ENCODE results near the gene BRSK2.

The BRSK2 gene

DNA sequence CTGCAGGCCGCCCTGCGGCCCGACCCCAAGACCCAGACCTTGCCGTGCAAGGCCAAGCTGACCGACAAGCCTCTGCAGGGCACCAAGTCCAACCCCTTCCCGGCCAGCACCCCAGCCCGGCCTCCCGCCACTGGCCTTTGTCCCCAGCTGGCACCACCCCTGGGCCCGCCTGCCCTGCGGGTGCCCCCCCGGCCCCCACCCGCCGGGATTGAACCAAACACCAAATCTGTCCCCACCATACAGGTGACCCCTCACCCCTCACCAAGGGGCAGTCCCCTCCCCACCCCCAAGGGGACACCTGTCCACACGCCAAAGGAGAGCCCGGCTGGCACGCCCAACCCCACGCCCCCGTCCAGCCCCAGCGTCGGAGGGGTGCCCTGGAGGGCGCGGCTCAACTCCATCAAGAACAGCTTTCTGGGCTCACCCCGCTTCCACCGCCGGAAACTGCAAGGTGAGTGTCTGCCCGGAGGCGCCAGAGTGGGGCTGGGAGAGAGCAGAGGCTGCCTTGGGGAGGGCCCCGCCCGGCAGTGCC lies 60.7 kb downstream of the BRSK2 start:
- DNase-seq (ENCODE audit: low read depth in 1 of 2, low spot score in 1 of 2), result no peak

DNA sequence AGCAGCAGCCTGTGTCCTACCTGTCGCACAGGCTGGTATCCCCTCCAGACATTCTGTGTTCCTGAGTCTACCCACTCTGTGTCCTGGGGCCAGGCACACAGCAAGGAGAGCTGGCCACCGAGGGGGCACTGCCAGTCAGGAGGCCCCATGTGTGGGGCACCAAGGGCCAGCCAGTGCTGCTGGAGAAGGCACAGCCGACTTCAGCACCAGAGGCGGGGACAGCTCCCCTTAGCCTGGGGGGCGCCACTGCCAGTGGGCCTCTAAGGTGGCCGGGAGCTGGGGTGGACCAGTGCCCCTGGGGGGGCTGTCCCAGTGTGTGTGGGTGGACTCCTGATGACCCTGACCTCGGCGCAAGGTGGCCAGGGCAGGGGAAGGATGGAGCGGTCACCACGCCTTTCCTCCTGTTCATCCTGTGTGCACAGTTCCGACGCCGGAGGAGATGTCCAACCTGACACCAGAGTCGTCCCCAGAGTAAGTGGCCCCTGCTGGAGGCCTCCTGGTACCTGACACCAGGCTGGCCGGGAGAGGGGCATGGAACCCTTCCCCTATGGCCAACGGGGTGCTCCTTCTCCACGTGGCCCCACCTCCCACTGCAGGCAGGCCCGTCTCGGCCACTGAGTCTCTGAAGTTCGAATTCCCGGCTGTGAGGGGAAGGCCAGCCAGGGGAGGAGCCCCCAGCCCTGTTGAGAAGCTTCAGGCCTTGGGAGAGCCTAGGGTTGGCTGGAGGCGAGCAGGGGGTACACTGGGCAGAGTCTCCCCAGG lies 61.4 kb downstream of the BRSK2 start:
- DNase-seq (ENCODE audit: low read depth in 1 of 2, low spot score in 1 of 2), result no peak

DNA sequence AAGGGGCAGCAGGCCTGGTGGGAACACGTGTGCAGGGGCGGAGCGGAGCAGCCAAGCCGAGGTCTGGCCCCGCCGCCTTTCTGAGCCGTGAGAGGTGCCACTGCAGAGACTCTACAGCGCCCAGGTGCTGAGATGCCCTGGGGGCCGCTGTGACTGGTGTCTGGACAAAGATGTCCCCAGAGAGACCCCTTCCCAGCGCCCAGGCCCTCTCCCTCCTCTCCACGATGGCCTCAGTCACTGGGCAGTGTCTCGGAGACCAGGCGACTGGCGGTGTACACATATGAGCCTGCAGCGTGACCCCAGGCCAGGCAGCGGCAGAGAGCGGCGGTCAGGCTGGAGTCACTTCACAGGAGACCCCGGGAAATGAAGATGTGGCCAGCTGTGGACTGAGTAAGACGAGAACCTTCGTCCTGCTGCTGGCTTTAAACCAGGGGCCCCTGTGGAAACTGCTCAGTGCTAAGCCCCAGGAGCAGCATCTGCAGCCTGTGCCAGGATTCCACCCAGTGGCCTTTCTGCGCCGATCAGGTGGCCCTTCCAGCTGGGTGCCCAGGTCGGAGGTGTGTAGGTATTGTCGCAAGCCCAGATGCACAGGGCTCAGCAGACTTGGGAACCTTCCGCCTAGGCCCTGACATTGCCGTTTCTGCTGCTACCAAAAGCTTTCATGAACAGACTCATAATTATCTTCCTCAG lies 62.2 kb downstream of the BRSK2 start:
- DNase-seq (ENCODE audit: low read depth in 1 of 2, low spot score in 1 of 2), result no peak

DNA sequence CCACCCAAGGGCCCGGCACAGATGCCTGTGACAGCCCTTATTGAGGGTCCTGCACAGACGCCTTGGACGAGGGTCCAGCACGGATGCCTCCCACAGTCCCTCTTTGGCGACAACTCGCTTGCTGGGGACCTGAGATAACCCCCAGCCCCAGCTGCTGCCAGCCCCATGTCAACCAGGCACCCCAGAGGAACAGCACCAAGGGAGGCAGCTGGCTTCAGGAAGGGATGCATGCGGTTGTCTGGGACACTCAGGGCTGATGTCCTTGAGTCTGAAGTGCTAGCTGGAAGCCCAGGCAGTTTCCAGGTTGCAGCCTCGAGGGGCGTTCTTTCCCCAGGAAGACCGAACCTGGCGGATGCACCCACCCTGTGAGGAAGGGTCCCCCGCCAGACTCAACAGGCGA lies 63.0 kb downstream of the BRSK2 start:
- DNase-seq (ENCODE audit: low read depth in 1 of 2, low spot score in 1 of 2), result no peak

DNA sequence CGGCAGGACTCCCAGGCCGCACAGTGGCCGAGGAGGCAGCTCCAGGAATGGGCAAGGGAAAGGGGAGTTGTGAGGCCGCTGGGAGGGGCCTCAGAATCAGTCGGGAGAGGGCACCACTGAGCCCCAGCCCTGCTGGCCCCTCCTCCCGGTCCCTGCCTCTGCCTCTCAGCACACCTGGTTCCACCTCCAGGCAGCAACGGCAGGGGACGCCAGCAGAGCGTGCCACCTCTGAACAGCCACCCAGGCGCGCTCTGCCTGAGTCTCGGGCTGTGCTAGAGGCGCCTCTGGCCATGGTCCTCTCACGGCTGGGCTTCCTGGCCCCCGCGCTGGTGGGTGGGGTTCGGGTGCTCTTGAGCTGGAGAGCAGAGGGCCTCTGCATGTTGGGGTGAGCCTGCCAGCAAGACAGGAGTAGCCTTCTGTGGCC lies 63.9 kb downstream of the BRSK2 start:
- DNase-seq (ENCODE audit: low read depth in 1 of 2, low spot score in 1 of 2), result no peak

DNA sequence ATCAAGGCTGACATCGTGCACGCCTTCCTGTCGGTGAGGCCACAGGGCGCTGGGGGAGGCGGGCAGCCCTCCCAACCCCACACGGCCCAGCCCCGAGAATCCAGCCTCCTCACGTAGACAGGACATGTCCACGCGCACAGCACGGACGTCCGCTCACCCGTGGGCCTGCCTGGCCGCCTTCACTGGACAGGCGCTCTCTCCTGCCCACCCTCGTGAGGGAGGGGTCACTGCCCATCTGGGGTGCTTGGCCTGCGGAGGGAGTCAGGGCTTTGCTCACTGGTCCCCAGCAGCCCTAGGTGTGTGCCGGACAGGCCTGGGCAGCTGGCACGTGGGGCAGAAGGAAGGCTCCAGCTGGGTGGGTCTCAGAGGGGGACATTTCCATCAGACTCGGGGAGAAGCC lies 64.8 kb downstream of the BRSK2 start:
- no peak for DNase-seq (ENCODE audit: low read depth in 1 of 2, low spot score in 1 of 2)

DNA sequence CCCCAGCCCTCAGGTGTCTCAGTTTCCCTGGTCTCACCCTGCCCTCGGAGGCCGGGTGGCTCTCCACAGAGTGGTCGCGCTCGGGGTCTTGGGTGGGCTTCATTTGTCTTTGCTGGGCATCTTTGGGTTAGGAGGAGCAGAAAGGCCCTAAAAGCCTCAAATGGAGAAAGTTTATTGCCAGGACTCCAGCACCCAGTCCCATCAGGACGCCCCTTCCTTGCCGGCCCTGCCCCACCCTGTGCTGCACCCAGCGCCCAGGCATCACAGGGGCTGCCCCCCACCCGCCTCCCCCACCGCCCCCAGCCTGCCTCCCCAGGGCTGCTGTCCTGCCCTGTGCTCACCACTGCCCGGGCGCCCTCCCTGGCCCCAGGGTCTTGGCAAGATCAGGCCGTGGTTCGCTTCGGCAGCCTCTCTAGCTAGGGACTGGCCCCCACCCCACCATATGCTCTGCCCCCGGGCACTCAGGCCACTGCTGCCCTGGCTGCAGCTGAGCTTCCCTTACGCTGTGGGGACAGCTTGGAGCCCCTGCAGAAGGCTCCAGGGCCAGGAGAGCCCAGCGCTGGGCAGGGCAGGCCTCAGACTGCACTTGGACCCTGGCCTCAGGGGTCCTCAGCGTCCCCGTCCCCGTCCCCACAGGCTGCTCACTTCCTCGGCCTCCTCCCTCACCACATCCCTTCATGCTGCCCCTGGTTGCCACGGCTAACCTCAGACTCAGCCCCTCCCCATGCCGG lies 65.5 kb downstream of the BRSK2 start:
- no peak for DNase-seq (ENCODE audit: low read depth in 1 of 2, low spot score in 1 of 2)

DNA sequence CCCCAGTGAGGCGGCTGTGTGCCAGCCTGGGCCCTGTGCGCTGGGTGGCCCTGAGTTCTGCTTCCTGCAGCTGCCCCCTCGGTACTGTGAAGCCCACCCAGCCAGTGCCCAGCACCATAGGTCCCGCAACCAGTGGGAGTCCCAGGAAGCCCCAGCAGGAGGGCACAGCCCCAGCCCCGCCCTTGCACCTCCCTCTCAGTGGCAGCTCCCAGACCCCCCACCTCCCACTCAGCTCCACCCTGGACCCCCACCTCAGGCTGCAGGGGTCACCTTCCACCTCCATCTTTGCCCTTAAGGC lies 66.0 kb downstream of the BRSK2 start:
- no peak for DNase-seq (ENCODE audit: low read depth in 1 of 2, low spot score in 1 of 2)

DNA sequence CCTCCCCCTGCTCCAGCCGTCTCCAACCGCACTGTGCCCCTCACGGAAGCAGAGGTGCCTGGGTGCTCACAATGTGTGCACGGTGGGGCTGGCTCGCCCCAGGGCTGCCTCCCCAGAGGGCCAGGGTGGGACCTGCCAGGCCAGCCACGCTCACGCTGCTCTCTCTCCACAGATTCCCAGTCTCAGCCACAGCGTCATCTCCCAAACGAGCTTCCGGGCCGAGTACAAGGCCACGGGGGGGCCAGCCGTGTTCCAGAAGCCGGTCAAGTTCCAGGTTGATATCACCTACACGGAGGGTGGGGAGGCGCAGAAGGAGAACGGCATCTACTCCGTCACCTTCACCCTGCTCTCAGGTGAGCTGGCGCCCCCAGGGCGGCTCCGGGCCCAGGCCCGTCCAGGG lies 66.4 kb downstream of the BRSK2 start:
- no peak for DNase-seq (ENCODE audit: low read depth in 1 of 2, low spot score in 1 of 2)

DNA sequence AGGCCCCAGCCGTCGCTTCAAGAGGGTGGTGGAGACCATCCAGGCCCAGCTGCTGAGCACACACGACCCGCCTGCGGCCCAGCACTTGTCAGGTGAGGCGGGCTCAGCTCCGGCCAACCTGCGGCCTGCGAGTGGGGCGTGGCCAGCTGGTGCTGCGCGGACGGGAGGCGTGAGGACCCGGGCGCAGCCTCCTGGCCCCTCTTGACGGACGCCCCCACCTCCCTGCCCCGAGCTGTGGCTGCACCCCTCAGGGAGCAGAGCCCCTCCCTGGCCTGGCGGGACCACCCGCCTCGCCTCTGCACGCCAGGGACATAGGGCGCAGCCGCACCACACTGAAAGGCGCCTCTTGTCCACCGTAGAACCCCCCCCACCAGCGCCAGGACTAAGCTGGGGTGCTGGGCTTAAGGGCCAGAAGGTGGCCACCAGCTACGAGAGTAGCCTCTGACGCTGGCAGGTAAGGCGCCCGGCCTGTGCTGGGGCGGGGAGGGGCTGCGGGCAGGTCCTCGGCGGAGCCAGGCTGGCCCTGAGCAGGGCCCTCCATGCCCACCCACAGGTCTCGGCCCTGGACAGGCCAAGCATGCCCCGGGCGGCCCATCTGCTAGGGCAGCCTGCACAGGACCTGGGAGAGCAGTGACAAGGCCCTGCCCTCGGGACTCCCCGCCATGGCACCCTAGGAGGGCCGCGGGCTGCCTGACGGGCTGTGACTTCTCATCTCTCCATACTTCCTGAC lies 67.0 kb downstream of the BRSK2 start:
- DNase-seq (ENCODE audit: low read depth in 1 of 2, low spot score in 1 of 2), result no peak

DNA sequence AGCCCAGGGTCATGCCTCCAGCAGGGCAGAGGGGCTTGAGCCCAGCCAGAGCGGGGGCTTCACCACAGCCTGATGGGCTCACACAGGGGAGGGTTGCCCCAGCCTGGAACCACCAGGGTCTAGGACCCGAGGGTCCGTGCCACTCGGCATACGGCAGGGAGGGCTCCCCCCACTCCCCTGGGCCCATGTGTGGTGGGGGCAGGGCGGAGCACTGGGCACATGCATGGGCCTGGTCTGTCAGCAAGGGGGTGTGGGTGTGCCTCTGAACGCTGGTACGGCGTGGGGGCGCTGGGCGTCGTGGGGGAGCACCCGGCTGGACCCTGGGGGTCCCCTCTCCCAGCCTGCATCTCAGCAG lies 67.6 kb downstream of the BRSK2 start:
- DNase-seq (ENCODE audit: low read depth in 1 of 2, low spot score in 1 of 2), result no peak

DNA sequence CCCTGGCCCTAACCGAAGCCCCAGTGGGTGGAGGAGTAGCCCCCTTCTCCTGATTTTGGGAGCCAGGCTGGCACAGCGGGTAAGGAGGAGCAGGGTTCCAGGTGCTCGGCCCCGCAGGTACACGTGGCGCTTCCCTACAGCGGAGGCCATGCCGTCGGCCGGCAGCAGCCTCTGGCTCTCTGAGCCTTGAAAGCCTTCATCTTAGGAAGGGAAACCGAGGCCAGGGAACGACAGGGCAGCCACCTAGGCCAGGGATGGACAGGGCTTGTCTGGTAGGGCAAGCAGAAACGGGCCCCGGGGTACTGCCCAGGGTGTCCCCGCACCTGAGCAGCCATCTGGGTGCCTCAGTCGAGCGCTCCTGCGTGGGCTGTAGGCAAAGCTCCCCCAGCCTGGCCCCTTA lies 68.1 kb downstream of the BRSK2 start:
- DNase-seq (ENCODE audit: low read depth in 1 of 2, low spot score in 1 of 2), result no peak

DNA sequence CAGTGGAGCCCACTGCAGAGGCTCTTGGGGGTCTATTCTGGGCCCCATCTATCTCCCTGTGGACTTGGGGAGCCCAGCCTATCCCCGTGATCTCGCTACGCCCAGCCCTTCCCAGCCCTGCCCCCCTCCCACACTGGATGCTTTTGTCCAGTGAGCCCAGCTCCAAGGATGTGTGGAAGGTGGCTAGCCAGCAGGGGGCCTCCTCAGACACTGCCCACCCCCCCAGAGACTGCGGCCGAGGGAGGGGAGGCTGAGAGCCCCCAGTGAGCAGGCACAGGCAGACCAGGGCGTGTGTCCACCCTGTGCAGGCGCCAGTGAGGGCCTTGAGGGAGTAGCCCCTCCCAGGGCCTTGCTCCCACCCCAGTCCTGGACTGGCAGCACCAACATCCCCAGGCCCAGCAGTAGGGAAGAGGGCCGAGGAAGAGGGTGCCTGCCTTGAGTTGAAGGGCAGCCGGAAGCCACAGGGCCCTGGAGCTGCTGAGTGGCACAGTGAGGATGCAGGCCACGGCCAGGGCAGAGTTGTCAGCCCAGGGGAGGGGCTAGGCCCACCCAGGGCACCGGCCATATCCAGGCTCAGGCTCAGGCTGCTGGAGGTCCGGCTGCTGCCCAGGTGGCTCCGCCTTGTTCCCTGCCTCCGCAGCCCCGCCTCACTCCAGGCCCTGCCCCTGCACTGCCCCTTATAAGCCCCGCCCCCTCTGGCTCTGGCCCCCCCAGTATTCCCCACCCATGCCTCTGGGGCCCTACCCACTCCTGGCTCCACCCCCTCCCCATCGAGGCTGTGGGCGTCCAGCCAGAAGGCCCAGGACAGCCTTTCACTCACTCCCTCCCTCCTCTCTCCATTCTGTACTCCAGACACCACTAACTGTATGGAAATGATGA lies 68.8 kb downstream of the BRSK2 start:
- DNase-seq (ENCODE audit: low read depth in 1 of 2, low spot score in 1 of 2), result no peak

DNA sequence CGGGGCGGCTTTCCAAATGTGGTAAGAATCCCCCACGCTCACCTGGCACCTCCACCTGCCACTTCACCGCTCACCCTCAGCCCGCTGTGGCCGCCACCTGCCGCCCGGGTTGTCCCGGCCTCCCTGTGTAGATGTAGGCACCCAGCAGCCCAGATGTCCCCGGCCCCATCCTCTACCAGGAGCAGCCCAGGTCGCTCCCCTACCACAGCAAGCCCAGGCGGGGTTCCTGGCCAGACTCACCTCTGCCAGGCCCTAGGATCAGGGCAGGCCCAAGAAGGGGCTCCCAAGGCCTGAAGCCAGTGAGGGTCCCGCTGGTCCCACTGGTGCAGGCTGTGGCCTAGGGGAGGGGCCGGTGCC lies 69.5 kb downstream of the BRSK2 start:
- DNase-seq (ENCODE audit: low read depth in 1 of 2, low spot score in 1 of 2), result no peak

DNA sequence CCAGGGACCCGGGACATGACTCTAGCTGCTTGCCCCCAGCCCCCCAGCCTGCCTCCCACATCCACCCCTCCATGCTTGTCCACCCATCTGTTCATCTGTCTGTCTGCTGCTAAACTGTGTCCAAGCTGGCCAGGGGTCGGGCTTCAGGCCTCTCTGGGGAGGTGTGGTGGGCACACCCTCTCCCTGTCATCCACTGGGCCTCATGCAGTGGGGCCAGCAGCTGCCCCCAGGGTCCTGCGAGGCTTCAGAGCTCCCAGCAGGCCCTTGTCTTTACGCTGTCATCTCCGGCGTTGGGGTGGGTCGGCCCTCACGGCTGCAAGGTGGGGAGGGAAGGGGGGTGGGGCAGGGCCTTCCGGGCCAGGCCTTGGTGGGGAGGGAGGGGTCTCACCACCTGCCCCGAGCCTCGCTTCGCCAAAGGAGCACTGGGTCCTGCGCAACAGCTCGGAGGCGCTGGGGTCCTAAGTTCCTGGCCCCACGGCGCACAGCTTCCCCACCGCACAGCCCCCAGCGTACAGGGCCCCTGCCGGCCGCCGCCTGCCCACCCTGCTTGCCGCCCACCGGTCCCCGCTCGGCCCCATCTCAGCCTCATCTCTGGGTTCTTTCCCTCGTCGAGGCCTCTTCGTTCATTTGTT lies 70.1 kb downstream of the BRSK2 start:
- DNase-seq (ENCODE audit: low read depth in 1 of 2, low spot score in 1 of 2), result no peak

DNA sequence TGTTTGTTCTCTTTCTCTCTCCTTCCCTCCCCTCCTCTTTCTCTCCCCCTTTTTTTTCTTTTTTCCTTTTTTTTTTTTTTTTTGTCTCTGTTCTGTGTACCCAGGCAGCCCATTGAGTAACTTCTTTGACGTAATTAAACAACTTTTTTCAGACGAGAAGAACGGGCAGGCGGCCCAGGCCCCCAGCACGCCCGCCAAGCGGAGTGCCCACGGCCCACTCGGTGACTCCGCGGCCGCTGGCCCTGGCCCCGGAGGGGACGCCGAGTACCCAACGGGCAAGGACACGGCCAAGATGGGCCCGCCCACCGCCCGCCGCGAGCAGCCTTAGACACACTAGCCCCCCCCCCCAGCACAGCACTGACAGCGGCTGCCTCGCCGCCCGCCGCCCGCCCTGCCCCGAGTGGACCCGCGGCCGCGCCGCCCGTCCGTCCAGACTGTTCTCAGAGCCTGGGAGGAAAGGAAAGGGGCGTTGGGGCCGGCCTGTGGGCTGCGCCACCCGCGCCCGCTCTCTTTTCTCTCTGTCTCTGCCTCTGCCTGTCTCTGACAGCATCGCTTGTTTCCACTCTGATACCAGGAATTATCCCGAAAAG lies 70.8 kb downstream of the BRSK2 start:
- no peak for DNase-seq (ENCODE audit: low read depth in 1 of 2, low spot score in 1 of 2)

DNA sequence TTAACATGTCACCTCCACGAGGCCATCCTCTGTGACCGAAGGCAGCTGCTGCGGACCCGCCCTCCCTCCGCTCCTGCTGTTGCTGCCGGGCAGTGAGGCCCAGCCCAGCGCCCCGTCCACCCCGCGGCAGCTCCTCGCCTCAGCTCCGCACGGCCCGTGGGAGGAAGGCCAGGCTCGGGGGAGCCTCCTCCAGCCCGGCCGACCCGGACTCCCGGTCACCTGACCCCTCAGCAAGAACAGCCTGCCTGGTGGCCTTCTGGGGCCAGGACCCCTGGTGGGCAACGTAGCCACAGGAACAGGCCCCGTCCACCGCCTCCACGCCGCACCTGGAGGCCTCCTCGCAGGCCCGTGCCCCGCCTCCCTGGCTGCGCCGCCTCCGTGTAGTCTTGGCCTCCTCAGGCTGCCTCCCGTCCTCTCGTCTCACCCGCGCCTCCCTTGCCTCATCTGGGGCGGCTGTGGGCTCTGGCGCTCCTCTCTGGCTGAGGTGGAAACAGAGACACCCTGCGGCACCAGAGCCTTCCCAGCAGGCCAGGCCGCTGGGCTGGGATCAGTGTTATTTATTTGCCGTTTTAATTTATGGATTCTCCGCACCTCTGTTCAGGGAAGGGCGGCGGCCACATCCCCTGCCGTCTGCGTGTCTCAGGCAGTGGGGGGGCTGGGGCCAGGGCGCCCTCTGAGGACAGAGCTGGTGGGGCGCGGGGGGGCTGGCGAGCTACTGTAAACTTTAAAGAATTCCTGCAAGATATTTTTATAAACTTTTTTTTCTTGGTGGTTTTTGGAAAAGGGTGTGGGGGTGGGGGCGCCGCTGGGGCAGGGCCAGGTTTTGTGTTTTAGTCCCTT lies 71.5 kb downstream of the BRSK2 start:
- DNase-seq (ENCODE audit: low read depth in 1 of 2, low spot score in 1 of 2), result no peak

DNA sequence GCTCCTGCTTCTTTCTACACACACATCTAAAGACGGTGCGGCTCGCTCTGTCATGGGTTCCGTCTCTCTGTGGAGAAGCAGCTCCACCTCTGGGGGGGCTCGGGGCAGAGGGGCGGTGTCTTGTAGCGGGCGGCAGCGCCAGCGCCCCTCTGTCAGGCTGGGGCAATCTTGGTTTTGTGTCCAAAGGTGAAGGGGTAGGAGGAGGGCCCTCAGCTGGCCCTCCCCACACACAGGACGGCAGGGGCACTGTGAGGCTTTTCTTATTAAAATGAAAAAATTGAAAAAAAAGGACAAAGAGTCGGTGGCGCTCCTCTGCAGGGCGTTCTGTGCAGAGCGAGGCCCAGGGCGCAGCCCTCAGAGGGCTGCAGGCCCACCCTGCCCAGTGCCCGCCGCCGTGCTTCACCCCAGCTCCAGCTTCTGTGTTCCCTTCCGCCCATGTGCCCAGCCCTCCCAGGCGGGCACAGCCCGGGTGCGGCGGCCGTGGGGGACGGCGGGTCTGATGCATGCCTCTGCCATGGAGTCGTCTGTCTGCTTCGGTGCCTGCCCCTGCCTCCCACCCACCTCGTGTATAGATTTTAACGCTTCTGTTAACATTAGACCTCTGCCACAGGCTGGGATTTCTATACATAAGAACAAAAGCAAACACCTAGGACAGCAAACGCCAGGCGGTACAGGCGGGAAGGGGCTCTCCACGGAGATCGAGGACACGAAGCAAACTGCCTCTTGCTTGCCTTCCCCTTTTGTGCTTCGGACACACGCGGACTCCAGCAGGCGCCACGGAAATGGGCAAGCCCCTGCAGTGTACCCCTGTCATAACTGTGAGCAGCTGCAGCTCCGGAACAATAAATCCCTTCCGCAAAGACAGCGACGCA lies 72.3 kb downstream of the BRSK2 start:
- DNase-seq (ENCODE audit: low read depth in 1 of 2, low spot score in 1 of 2), result no peak
